ENCODE measurements around the gene SHISA4.

Gene SHISA4

DNA sequence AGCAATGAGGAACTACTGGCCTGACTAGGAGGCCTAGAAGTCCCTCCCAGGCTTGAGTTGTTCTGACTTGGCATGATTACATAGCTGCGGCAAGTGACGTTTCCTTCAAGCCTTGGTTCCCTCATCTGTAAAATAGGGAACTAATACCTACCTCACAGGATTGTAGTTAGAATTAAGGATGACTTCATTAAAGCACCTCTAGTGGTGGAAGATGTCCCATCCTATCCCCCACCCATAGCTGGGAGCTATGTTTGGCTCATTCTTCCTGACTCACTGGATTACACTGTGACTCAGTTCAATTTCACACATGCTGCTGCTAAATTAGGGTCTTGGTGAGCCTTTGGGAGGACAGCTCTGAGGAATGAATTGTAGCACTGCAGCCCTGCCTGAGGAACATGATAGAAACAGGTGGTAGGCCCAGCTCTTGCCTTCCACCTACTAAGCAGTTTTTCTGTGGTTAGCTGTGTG is 6.0 kb upstream of the SHISA4 start:
- FAIRE-seq, result no peak

DNA sequence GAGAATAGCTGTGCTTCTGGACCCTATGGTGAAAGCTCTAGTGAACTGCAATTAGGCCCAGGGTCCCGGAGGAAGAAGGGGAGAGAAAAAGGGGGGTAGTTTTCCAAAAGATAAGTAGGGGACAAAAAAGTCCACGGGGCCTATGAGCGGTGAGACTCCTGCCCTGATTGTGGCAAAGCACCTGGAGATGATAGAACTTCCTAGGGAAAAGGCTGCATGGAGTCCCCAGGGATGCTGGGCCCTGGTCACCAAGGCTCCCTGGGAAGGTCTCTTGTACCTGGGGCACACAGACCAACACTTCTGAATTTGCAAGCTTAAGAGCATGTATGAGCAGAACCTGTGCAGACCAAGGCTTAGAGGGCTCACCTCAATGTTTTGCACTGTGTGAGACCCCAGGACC is 5.4 kb upstream of the SHISA4 start:
- no peak for FAIRE-seq

DNA sequence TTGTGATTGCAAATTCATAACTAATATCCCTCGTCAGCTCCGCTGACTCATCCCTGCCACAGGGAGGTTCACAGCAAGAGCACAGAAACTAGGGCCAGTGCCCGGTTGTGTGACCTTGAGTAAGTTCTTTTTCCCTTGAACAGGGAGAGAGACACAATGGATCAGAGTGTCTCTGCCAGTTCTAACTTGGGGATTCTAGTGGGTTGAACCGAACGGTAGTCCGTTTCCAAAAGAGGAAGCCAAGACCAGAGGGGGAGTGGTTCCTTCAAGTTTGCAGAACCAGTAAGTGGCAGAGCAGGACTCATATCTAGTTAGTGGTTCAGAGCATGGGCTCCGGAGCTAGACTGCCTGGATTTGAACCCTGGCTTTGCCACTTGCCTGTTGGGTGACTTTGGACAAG is 4.9 kb upstream of the SHISA4 start:
- no peak for FAIRE-seq

DNA sequence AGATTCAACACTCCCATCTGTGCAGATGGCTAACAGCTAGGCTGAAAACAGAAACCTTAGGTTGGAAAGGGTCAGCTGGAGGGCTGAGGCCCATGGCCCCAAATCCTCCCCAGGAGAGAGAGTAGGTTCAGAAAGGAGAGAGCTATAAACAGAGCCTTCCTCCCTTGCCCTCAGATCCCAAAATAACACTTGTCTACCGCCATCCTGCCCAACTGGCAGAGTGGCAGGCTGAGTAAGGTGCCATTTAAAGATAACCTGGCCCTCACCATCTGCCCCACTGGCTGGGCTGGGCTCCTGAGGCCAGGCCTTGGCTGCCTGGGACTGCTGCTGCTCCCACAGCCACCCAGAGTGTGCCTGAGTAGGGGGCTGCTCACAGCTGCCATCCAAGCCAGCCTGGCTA is 4.3 kb upstream of the SHISA4 start:
- FAIRE-seq, result no peak

DNA sequence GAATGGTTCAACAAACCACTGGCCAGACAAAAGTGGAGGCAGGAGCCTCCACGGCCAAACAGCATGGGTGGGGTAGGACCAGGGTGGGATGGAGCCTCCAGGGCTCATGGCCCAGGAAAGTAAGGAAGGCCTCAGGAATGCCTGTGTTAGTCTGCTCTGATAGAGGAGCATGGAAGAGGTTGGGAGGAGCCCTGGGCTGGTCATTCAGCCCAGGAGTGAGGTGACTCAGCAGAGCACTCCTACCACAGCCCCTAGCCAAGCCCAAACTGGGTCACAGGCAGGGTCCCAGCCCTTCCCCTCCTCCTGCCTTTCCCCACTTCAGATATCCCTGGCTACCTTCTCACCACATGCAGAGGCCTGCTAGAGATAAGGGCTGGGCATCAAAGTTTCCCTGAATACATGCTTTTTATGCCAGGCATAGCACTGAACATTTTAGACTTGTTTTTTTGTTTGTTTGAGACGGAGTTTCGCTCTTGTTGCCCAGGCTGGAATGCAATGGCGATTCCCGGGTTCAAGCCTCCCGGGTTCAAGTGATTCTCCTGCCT is 3.1 kb upstream of the SHISA4 start:
- no peak for FAIRE-seq

DNA sequence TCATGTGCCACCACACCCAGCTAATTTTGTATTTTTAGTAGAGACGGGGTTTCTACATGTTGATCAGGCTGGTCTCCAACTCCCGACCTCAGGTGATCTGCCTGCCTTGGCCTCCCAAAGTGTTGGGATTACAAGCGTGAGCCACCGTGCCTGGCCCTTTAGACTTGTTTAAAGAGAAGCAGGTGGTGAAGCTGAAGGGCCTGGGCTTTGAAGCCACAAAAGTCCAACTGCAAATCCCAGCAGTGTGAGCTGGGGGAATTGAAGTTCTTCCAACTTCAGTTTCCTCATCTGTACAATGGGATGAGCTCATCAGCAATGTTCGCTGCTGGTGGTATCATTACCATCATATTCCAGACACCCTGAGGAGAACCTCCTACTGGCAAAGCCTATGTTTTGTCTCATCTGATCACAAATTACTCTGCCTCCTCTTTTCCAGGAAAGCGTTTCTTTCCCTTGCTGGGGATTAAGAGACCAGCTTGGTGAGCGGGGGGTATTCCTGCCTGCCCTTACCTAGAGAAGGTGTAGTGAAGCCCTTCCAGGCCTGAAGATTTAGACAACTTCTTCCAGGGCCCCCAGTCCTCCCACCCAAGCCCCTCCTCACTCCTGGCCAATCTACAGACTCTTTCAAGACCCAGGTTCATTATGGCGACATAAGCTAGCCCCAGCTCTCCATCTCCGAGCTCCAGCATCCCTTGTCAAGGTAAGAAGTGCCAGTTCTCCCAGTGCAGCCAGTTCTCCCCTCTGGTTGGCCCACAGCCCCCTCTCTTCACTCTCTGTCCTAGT is 2.4 kb upstream of the SHISA4 start:
- FAIRE-seq, result no peak

DNA sequence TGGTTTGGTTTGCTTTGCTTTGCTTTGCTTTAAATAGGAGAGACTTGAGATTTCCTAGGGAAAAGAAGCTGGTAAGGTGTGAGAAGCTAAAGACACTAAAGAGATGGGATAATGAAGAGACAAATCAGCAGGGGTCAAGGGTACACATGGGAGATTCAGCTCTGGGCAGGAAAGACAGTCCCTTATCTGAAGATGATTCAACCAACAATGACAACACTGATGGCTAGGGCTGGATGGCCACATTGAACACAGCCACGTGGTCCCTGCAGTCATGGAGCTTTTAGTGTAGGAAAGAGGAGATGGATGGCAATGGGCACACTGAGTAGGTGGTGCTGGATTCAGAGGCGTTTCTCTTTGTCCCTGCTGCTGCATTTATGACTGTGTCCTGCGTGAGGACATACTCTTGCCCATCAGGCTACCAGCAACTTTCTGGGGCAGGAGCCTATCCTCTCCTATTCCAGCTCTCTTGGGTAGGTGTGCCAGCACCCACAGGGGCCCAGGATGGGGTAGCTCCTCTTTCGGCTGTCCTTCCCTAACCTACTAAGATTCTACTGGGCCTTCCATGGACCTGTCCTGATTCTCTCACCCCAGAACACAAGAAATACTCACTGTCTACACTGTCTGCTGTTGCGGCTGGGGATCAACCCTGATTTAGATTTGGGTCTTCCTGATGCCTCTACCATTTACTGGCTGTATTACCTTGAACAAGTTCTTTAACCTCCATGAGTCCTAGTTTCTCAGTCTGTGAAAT is 1.4 kb upstream of the SHISA4 start:
- no peak for FAIRE-seq

DNA sequence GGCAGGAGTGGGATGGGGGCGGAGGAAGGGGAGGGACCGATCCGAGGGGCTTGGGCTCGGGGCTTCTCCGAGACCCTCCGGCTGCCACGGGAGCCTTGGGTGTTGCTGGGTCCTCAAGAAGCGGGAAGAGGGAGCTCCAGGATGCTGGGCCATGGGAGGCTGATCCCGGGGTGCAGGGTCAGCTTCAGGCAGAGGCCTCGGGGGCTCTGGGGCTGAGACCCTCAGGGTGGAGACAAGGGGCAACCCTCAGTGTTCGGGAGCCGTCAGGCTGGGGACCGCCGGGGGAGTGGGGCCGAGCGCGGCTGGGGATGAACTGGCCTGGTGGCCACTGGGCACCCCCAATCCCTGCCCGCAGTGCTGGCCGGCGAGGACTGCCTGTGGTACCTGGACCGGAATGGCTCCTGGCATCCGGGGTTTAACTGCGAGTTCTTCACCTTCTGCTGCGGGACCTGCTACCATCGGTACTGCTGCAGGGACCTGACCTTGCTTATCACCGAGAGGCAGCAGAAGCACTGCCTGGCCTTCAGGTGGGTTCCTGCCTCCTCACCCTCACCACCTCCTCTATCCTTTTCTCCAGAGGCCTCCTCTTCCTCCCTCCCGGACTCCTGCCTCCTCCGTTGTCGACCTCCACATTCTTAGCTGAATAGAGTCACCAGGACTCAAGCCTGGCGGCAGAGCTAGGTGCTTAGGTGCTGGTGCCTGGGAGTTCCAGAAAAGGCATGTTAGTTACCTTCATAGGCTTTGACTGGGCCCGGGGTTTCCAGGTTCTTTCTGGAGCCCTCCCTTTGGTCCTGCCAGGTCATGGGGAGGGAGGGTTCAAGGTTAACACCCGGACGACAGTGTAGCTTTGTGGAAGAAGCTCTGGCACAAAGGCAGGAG is 631 bp downstream of the SHISA4 start:
- no peak for FAIRE-seq

DNA sequence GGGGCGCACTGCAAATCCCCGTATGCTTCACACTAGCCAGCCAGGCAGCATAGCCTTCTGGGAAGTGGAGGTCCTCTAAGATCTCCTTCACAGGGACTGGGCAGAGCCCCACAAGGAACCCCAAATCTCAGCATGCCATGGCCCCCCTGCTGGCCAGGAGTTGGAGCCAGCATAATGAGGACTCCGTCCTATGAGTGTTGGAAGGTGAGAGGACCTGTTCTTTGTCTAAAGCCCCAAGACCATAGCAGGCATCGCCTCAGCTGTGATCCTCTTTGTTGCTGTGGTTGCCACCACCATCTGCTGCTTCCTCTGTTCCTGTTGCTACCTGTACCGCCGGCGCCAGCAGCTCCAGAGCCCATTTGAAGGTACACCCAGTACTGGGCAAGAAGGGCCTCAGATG is 1.5 kb downstream of the SHISA4 start:
- no peak for FAIRE-seq

DNA sequence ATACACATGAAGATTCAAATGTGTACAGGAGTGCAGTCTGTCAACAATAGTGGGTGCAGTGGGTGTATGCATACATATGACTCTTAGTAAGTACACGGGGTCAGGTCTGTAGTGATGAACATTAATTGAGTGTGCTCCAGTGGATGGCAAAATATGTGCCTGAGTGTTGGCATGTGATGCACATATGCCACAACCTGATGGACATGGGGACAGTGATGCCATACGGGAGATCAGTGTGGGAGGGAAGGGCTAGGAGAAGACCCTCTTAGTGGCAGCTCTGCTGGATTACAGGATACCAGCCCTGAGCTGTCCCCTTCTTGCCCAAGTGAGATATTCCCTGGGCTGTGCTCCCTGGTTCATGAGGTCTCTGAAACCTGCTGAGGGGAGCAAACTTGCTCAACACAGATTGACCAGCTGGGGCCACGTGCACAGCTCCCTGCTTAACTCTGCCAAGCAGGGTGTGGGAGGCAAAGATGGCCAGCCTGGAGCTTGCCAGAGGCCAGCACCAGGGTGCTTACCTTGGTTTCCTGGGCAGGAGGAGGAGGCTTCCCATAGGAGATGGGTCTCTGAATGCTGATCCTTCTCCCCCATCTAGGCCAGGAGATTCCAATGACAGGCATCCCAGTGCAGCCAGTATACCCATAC is 2.2 kb downstream of the SHISA4 start:
- no peak for FAIRE-seq

DNA sequence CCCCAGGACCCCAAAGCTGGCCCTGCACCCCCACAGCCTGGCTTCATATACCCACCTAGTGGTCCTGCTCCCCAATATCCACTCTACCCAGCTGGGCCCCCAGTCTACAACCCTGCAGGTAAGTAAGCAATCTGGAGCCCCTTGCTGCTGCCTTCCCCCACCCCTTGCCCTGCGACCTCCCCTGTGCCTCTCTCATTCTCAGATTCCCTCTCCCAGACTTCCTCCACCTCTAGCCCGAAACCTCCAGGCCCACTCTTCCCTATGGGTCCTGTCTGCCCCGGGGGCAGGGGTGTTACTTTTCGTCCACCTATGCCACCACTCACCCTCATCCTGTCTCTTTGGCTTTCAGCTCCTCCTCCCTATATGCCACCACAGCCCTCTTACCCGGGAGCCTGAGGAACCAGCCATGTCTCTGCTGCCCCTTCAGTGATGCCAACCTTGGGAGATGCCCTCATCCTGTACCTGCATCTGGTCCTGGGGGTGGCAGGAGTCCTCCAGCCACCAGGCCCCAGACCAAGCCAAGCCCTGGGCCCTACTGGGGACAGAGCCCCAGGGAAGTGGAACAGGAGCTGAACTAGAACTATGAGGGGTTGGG is 2.9 kb downstream of the SHISA4 start:
- FAIRE-seq, result no peak

DNA sequence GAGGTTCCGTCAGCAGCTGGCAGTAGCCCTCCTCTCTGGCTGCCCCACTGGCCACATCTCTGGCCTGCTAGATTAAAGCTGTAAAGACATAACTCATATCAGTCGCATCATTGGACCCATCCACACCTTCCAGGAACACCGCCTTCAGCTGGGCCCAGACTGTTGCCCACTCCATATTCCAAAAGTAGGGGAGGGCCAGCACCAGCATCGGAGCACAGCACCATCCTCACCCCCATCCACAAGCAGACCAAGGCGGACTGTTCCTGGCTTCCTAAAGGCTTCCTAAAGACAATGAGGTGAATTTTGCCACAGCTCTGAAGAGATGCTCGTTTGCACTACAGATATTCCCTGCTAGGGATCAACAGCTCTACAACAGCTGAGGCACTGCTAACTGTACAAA is 3.5 kb downstream of the SHISA4 start:
- FAIRE-seq, result no peak

DNA sequence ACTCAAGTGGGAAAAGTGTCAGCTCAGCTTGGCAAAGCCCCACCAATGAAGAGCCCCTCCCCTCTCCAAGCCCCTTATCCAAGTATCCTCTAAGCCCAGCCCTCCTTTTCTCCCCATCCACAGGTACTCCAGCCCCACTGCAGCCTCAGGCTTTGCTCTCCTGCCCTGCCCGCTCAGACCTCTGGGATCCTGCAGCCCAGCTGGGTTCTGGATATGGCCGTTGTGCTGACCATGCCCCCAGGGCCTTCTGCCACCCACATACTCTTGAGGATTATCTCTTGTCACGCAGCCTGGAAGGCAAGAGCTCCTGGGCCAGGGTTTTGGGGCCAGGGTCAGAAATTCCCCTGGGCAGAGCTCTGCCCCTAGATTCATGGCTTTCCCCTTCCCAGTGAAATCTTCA is 4.7 kb downstream of the SHISA4 start:
- no peak for FAIRE-seq

DNA sequence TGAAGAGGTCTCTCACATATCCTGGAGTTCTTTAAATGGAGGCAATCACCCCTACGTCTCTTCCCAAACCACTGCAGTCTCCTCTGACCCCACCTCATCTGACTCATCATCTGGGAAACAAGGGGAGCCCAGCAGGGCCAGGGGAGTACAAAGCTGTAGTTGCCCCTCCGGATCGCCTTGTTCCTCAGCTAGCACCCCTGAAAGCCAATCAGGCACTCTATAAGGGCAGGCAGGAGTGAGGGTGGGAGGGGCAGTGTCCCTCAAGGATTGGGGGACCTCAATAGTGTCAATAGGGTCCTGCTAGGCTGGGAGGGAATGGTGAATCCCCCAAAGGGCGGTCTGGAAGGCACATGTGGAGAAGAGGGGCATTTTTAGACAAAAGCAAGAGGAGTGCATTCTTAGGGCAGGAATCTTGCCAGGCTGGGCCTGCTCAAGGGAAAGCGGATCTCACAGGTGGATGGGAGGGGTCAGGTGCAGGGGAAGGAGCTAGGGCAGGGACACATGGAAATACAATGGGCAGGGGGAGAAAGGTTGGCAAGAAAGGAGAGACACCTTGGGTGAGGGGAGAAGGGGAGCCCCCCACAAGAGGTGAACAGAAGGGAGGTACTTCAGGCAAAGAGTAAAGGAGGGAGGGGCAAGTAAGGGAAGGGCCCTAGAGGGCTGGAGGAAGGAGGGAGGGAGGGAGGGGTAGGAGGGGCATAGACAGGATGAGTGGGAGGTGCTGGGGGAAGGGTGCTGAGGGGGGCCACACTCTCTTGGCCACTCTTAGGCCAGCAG is 5.8 kb downstream of the SHISA4 start:
- FAIRE-seq, result no peak

DNA sequence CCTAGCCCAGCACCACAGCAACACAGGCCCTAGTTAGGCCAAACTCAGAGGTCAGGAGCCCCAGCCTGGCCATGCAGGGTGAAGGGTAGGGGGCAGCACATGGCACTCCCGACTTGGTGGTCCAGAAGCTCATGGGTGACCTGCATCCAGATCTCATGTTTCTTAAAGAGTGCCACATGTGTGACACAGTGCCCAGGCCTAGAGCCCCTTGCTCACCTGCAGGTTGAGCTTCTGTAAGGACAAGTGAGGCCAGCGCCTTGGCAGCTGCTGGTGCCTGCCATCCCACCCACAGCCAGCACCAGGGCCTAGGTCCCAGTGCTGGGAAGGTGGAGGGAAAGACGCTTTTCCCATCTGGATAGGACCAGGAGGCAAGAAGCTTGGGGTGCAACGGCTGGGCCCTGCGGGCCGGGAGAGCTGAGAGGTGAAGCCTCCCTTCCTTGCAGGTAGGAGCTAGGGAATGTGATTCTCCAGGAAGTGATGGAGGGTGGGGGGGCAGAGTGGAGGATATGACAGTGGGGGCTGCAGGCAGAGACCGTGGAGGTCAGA is 6.5 kb downstream of the SHISA4 start:
- no peak for FAIRE-seq

DNA sequence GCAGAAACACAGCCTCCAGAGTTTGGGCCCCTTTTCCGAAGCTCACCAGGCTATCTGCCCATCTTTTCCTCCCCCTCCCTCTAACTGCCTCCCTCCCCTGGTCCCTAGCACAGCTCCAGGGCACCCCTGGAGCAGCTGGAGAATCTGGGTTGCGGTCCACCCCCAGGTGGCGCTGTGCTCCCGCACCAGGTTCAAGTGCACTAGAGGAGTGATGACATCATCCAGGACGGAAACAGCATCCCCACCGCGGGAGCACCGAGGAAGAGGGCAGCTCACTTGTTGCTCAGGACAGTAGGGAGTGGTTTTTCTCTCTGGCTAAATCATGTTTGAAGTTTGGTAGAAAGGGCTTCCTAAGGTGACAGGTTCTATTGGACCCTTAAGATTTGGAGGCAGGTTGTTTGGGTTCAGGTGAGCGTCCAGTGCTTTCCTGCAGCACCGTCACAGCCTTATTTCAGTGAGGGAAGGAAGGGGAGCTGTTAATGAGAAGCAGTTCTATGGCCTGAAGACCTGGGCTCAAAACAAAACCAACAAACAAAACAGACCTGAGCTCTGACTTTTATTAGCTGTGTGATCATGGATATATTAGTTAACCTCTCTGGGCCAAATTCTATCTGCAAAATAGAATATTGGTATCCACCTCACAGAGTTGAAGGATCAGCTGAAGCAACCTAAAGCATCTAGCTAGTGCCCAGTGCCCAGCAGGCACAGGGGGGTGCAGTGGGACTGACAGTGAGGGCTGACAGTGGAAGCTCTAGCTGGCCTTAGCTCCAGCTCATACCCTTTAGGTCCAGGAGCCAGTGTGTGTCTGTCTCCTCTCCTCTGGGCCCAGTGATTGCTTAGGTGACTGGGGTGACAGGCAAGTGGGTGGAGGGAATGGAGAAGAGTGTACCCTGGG is 7.5 kb downstream of the SHISA4 start:
- no peak for FAIRE-seq

DNA sequence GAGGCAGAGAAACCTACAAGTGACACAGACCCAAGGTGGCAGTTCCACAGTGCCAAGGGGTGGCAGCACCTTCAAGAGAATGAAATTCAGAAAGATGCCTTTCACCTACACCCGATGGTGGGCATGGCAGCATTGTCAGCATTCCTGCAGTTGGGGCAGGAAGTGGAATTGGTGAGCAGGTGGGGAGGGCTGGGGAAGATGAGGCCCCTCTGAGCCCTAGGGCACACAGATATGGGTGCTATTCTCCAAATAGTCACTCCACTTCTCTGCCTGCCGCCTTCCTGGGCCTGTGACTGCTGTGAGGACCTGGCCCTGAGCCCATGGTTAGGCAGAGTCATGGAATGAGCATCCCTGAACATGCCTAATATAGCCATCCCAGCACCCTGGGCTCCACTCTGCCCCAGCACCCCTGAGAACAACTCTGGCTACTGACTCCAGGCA is 8.3 kb downstream of the SHISA4 start:
- FAIRE-seq, result no peak

DNA sequence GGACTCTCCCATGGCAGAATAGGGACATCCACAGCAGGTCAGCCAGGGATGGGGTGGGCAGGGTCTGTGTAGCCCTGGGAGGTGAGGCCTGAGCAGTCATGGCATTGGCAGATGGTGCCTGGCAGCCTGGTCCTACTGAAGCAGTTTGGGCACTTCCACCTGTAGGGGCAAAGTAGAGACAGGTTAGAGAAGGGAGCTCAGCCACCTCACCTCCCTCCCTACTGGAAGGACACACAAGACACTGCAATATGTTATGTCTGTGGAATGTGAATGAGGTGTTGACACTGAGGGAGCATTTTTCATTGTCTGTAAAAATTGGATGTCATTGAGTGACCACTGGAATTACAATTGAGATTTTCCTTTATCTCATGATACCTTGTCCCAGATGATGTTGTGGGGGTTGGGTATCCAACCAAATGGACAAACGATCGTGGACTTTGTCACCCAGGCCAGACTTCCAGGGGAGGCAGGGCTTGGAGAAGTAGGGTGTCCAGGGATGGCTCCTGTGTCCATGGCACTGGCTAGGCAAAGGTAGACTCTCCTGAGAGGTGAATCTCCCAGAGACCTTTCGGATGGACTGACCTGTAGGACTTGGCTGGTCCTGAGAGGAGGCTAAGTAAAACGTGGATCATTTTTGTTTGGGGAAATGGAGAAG is 9.7 kb downstream of the SHISA4 start:
- FAIRE-seq, result no peak

DNA sequence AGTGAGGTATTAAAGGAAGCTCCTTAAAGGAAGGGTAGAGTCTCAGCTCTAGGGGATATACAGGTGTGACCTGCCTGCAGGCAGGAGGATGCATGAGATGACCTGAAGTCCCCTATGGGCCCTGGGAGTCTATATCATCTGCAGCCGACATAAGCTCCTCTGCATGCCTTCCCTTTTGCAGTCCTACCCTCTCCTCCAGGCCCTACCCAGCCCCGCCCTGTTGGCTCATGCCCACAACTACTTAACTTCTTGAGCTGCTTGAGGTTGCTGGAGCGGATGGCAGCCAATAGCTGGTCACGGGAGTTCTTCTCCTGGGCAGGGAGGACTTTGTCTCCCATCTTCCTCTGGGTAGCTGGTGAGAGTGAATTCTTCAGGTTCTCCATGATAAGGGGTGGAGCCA is 10.3 kb downstream of the SHISA4 start:
- no peak for FAIRE-seq
